ENCODE measurements around the gene RSF1.
A peak's percentile ranks its signal among the peaks of the same experiment; 100 is the strongest.

The RSF1 gene

DNA sequence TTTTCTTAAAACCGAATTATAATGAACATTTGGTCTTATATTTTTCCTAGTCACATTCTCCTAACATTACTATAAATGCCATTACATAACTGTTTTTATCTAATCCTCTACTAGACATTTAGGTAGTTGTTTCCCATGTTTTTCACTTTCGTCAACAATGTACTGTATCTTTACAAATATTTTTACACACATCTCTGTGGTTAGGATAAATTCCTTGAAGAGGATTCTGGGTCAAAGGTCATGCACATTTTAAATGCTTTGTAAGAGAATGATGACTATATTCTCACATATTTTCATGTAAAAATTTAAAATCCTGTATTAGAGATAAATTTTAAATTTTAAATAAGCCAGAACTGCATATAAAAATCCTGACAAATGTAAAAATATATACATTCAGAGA lies 121.6 kb downstream of the RSF1 start:
- no peaks in the 10 kb centered on the region for H3K4me1 Mint-ChIP-seq
- H3K4me3 Mint-ChIP-seq = no peak overlapping the region
- H3K27ac Mint-ChIP-seq = no peak overlapping the region
- ATAC-seq = no peak
- H3K9me3 Mint-ChIP-seq = no peaks in the 10 kb centered on the region
- DNase-seq = no peak
- no peaks in the 10 kb centered on the region for H3K27me3 Mint-ChIP-seq

DNA sequence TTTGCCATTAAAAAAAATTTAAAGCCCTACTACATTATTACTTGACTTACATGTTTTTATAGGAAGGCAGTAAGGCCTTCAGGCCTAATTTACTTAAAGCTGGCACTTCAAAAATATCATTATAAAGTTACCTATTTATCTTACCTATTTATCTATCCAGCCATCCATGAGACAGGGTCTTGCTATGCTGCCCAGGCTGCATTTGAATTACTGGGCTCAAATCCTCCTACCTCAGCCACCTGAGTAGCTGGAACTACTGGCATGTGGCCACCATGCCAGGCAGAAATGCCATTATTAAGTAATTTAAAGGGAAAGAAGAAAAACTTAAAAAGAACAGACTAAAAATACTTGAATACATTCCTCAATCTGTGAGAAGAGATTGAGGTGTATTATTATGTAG lies 122.7 kb downstream of the RSF1 start:
- Mint-ChIP-seq H3K9me3 (no peaks in the 10 kb centered on the region), H3K27me3 (no peaks in the 10 kb centered on the region), H3K4me3 (no peak overlapping the region), H3K4me1 (no peaks in the 10 kb centered on the region), H3K27ac (no peak overlapping the region)
- DNase-seq (no peak), ATAC-seq (no peak)

DNA sequence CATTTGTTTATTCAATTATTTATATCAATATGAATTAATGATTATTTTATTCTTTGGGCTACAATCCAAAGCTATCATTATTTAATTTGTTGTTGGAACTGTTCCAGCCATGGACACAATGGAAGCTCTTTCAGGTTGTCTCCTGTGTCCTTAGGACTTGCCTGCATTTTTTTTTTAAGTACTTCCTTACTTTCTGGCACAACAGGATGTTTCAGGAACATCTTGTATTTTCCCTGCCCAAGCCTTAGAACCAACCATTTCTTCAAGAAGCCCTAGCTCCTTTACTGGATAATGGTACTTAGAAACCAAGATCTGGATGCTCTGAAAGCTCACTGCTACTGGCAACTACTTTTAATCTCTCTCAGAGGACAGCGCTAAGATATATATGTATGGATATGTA lies 125.1 kb downstream of the RSF1 start:
- no peak overlapping the region for H3K4me3 Mint-ChIP-seq
- no peaks in the 10 kb centered on the region for H3K27me3 Mint-ChIP-seq
- ATAC-seq = no peak
- H3K4me1 Mint-ChIP-seq = no peaks in the 10 kb centered on the region
- no peak for DNase-seq
- peak overlapping the region in 1 of 2 donors; percentile 54 for H3K27ac Mint-ChIP-seq
- no peaks in the 10 kb centered on the region for H3K9me3 Mint-ChIP-seq

DNA sequence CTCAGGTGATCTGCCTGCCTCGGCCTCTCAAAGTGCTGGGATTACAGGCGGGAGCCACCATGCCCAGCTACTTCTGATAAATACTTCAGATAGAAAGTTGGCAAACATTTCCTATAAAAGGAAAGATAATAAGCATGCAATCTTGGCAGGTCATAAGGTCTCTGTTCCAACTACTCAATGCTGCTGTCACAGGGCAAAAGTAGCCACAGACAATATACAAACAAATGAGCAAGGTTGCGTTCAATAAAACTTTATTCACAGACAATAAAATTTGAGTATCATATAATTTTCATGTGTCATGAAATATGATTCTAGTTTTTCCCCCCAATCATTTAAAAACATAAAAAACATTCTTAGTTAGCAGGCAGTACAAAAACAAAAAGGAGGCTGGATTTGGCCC lies 129.9 kb downstream of the RSF1 start:
- ATAC-seq (no peak), DNase-seq (no peak)
- Mint-ChIP-seq H3K4me1 (no peaks in the 10 kb centered on the region), H3K4me3 (no peak overlapping the region), H3K27ac (no peak overlapping the region), H3K9me3 (no peaks in the 10 kb centered on the region), H3K27me3 (no peaks in the 10 kb centered on the region)

DNA sequence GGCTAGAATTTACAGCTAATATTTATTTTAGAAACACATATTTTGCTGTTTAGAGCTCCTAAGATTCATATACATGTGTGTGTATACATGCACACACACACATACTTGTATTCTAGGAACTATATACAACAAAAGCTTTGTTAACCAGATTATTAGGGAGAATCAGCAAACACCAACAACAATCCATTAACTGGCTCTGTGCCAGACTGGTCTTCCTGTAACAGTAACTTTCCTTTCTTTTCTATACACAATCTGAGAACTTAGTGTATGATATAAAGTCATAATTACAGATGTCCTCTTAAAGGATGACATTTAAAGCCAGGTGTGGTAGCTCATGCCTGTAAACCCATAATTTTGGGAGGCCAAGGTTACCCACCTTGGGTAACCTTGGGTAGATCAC lies 133.4 kb downstream of the RSF1 start:
- Mint-ChIP-seq H3K4me3 (no peak overlapping the region), H3K4me1 (no peaks in the 10 kb centered on the region), H3K27me3 (no peaks in the 10 kb centered on the region), H3K27ac (peak overlapping the region in 1 of 2 donors; percentile 66), H3K9me3 (no peaks in the 10 kb centered on the region)
- ATAC-seq (no peak), DNase-seq (no peak)

DNA sequence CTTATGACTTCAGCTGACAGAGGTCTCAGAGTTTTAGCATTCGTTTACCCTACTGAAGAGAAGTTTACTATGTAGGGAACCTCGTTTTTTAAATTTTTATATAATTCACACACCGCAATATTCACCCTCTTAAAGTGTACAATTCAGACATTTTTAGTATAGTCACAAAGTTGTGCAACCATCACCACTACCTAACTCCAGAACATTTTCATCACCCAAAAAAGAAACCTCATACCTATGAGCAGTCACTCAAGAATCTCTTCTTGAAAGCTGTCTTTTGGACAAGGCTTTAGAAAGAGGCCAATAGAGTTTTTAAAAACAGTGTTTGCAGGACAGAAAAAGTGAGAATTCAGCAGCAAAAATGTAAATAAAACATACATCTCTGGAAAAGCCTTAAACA lies 143.4 kb downstream of the RSF1 start:
- no peak for DNase-seq
- Mint-ChIP-seq H3K27ac (no peak overlapping the region), H3K9me3 (no peaks in the 10 kb centered on the region), H3K4me3 (no peak overlapping the region), H3K27me3 (no peaks in the 10 kb centered on the region), H3K4me1 (no peaks in the 10 kb centered on the region)
- ATAC-seq = no peak

DNA sequence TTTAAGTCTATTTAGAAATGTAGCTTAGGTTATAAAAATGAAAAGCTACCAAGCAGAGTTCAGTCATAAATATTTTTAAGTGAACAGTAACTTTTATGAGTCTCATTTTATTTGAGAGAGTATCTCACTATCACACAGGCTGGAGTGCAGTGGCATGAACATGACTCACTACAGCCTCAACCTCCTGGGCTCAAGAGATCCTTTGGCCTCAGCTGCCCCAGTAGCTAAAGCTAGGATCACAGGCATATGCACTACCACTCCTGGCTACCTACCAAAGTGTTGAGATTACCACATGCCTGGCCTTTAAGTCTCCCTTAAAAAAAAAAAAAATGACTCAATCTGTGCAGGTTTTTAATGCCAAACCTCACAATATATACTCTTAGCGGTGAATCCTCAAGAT lies 148.3 kb downstream of the RSF1 start:
- Mint-ChIP-seq H3K4me3 (no peak overlapping the region), H3K9me3 (no peaks in the 10 kb centered on the region), H3K27me3 (no peaks in the 10 kb centered on the region), H3K4me1 (no peaks in the 10 kb centered on the region), H3K27ac (no peak overlapping the region)
- ATAC-seq = no peak
- no peak for DNase-seq

DNA sequence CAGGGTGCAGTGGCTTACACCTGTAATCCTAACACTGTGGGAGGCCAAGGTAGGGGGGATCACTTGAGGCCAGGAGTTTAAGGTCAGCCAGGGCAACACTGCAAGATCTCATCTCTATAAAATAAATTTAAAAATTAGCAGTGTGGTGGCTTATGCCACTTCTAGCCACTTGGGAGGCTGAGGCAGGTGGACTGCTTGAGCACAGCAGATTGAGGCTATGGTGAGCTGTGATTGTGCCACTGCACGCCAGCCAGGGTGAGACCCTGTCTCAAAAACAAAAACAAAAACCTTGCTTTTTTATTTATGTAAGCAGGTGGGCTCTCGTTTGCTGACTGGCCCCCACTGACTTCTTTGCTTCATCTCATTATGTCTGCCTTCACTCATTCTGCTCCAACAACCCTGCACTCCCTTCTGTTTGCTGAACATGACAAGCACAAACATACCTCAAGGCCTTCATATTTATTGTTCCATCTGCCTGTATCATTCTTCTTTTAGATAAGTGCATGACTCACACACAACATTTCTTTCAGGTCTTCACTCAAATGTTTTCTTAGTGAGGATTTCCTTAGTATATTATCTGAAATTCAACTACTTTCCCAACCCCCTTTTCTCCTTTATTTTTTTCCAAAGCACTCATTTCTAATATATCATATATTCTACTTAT lies 150.5 kb downstream of the RSF1 start:
- Mint-ChIP-seq H3K27ac (peak overlapping the region; percentile 36 to 66), H3K9me3 (no peaks in the 10 kb centered on the region), H3K4me3 (no peak overlapping the region), H3K4me1 (no peaks in the 10 kb centered on the region), H3K27me3 (no peaks in the 10 kb centered on the region)
- ATAC-seq = no peak
- DNase-seq = no peak

DNA sequence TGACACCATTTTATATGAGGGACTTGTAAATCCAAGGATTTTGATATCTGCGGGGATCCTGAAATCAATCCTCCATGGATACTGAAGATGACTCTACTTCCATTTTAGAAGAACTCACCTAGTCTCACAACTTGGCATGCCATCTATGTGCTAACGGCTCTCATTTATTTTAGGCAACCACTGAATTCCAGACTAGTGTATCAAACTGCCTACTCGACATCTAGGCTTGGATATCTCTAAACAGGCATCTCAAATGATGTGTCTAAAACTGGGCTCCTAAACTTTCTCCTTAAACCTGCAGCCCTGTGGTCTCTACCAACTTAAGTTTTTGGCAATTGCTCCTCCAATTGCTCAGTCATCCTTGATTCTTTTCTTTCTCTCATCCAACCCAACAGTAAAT lies 151.8 kb downstream of the RSF1 start:
- no peak overlapping the region for H3K27ac Mint-ChIP-seq
- H3K27me3 Mint-ChIP-seq = no peaks in the 10 kb centered on the region
- H3K9me3 Mint-ChIP-seq = no peaks in the 10 kb centered on the region
- no peaks in the 10 kb centered on the region for H3K4me1 Mint-ChIP-seq
- DNase-seq = no peak
- ATAC-seq = no peak
- no peak overlapping the region for H3K4me3 Mint-ChIP-seq

DNA sequence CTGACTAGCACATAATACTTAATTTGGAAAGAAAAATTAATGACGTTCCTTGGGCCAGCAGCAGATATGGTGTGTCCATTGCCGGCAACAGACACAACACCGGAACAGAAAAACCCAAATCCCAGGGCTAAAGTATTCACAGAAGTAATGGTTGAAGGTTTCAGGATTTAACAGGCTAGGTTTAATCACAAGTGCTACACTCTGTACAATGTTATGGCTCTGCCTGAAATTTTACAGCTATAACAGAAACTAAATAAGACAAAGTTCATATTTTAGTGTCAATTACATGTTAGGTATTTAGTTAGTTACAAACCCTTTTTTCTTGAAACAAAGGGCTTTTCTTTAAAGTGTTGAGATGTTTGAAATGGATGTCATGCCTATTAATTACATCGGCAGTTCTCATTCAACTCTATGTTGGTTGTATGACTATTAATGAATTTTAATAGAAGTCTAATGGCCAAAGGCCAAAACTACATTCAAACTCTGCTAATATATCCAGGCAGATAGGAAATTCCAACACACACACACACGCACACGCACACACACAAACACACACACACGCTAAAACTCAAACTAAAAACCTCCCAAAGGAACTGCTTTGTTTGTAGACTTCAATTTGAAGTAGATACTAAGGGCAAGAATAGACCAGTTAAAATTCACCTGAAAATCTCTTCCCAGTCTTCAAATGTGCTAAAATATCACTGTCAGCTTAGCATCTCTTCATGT lies 155.1 kb downstream of the RSF1 start:
- no peak overlapping the region for H3K4me3 Mint-ChIP-seq
- no peaks in the 10 kb centered on the region for H3K9me3 Mint-ChIP-seq
- H3K27ac Mint-ChIP-seq = no peak overlapping the region
- no peak for DNase-seq
- ATAC-seq = no peak
- no peaks in the 10 kb centered on the region for H3K4me1 Mint-ChIP-seq
- H3K27me3 Mint-ChIP-seq = no peaks in the 10 kb centered on the region

DNA sequence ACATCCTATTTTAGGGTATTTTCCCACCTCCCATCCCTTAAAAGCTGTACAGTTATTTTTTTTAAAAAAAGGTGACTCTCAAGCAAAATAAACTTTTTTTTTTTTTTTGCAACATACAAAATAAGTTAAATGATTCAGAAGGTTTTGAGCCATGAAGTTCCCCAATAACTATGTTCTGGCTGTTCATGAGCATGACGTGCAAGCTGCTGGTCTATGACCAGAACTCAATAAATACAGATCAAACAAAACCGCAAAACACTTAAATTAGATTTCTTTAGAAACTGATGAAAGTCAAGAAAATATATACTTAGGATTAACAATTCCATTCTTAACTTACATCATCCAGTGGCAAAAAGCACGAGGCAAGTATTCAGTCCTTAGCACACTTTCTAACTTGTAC lies 158.9 kb downstream of the RSF1 start:
- Mint-ChIP-seq H3K9me3 (no peaks in the 10 kb centered on the region), H3K27ac (no peak overlapping the region), H3K4me1 (no peaks in the 10 kb centered on the region), H3K27me3 (no peaks in the 10 kb centered on the region), H3K4me3 (no peak overlapping the region)
- no peak for DNase-seq
- no peak for ATAC-seq

DNA sequence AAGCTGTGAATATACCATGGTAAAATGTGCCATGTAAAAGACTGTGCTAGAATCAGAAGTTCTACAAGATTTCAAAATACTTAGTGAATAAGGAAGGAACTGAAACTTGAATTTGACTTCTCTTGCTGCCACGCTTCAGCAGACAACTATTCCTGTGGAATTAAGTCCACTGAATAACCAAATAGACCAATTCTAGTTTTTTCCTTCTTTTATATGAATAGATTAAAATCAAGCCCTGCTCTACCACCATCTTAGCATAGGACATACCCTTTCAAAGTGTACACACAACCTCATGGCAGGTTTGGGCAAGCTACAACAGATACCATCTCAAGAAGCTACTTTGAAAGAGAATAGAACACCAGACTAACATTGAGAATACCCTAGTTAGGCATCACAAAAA lies 159.6 kb downstream of the RSF1 start:
- ATAC-seq = no peak
- Mint-ChIP-seq H3K4me3 (no peak overlapping the region), H3K9me3 (no peaks in the 10 kb centered on the region)

DNA sequence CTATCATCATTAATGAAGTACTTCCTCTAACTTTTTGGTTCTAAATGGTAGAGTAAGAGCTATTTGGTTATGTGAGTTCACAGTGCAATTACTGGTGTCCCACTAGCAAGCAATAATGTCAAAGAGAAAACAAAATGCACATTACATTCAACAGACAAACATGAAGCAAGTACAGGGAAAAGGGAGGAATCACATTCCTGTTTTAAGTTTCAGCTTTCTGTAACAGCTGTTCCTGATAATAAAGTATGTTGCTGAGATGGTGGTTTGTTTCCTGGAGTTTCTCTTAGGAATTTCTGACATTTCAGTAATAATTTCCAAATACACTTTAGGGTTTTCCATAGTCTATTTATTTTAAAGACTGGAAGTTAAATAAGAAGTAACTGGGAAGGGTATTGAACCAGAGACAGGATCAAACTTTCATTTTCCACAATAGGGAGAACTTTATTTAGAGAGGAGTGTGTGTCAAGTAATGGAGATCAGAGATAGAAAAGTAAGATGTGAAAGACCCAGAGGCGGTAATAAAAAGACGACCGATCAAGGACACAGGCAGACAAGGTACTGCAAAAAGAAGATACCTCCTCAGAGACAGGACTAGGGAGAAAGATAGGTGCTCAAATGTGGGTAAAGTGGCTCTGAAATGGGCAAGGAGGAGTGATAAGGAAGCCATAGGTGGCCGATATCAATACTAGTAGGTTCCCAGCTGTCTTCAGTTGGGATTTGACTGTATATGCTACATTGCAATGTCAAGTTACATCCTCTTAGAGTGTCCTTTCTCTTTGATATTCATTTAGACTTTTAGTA lies 162.1 kb downstream of the RSF1 start:
- Mint-ChIP-seq H3K27ac (peak overlapping the region in 1 of 2 donors; percentile 28), H3K4me1 (no peaks in the 10 kb centered on the region), H3K4me3 (no peak overlapping the region), H3K9me3 (no peaks in the 10 kb centered on the region), H3K27me3 (no peaks in the 10 kb centered on the region)
- no peak for DNase-seq
- no peak for ATAC-seq

More for the DNA sequence above, 159.6 kb downstream of the RSF1 start:
- Mint-ChIP-seq H3K4me1 (no peaks in the 10 kb centered on the region), H3K27me3 (no peaks in the 10 kb centered on the region), H3K27ac (no peak overlapping the region)
- DNase-seq = no peak

DNA sequence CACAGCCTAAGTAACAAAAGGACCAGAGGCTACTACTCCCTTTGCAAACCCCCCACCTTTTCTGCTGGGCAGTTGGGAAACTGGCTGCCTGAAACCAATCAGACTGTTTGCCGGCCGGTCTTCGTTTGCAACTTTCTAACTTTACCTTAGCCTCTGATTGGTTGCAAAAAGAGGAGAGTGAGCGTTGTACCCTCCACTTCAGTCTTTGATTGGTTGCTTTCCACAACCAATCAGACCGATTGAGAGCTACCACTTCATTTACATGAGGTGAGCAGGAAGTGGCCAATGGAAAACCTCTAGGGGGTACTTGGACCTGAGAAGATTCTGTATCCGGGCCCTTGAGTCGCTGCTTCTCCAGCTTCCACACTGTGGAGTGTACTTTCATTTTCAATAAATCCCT lies 164.2 kb downstream of the RSF1 start:
- Mint-ChIP-seq H3K4me1 (no peaks in the 10 kb centered on the region), H3K27me3 (no peaks in the 10 kb centered on the region), H3K4me3 (no peak overlapping the region), H3K27ac (no peak overlapping the region), H3K9me3 (no peaks in the 10 kb centered on the region)
- no peak for DNase-seq
- no peak for ATAC-seq

DNA sequence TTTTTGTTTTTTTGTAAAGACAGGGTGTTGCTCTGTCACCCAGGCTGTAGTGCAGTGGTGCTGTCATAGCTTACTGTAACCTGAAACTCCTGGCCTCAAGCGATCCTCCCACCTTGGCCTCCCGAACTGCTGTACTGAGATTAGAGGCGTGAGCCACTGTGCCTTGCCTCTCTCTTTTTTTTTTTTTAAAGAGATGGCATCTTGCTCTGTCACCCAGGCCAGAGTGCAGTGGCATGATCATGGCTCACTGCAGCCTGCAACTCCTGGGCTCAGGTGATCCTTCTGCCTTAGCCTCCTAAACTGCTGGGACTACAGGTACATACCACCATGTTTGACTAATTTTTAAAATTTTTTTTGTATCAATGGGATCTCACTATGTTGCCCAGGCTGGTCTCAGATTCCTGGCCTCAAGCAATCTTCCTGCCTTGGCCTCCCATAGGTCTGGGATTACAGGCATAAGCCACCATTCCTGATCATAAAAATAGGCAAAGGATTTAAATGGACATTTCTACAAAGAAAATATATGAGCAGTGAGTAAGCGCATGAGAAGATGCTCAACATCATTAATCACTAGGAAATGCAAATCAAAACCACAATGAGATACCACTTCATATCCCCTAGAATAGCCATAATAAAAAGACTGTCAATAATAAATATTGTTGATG lies 165.6 kb downstream of the RSF1 start:
- ATAC-seq (no peak), DNase-seq (no peak)
- H3K27me3 Mint-ChIP-seq = no peaks in the 10 kb centered on the region
- H3K27ac Mint-ChIP-seq = no peak overlapping the region
- H3K9me3 Mint-ChIP-seq = no peaks in the 10 kb centered on the region
- H3K4me1 Mint-ChIP-seq = no peaks in the 10 kb centered on the region
- H3K4me3 Mint-ChIP-seq = no peak overlapping the region

DNA sequence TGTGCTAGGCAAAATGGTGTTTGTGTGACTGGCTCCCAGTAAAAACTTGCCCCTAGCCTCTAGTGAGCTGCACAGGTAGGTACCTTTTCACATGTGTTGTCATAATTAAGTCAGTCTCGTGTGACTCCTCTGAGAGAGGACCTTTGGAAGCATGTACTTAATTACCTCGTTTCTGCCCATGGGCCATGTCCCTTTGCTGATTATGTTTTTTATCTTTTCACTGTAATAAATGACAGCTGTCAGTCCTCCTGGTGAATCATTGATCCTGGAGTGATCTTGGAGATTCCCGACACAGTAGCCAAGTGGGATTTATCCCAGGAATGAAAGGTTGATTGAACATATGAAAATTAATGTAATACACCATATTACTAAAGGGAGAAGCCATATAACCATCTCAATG lies 170.4 kb downstream of the RSF1 start:
- no peaks in the 10 kb centered on the region for H3K4me1 Mint-ChIP-seq
- H3K9me3 Mint-ChIP-seq = no peaks in the 10 kb centered on the region
- no peak for ATAC-seq
- H3K4me3 Mint-ChIP-seq = no peak overlapping the region
- H3K27ac Mint-ChIP-seq = no peak overlapping the region
- H3K27me3 Mint-ChIP-seq = no peaks in the 10 kb centered on the region
- DNase-seq = no peak
